HG02884 (cell line): Measurements from ENCODE around the gene IP6K2.
"Not testable (repeated sequence)": the region's sequence is repeated elsewhere in the genome, so short reads cannot be mapped to it uniquely, and the experiment has no call there.

ENCODE experiments used
- ATAC-seq: cut with Tn5 transposase; IDR thresholded peaks from one replicate; pipeline ENCODE4 v1.9.1; 2021; ENCODE audit warnings: mild to moderate bottlenecking, moderate library complexity; ENCODE audit not compliant: unreplicated experiment

The IP6K2 gene

DNA sequence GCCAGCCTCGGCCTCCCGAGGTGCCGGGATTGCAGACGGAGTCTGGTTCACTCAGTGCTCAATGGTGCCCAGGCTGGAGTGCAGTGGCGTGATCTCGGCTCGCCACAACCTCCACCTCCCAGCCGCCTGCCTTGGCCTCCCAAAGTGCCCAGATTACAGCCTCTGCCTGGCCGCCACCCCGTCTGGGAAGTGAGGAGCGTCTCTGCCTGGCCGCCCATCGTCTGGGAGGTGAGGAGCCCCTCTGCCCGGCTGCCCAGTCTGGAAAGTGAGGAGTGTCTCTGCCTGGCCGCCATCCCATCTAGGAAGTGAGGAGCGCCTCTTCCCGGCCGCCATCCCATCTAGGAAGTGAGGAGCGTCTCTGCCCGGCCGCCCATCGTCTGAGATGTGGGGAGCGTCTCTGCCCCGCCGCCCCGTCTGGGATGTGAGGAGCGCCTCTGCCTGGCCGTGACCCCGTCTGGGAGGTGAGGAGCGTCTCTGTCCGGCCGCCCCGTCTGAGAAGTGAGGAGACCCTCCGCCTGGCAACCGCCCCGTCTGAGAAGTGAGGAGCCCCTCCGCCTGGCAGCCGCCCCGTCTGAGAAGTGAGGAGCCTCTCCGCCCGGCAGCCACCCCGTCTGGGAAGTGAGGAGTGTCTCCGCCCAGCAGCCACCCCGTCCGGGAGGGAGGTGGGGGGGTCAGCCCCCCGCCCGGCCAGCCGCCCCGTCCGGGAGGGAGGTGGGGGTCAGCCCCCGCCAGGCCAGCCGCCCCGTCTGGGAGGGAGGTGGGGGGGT, 16.9 kb upstream of the IP6K2 start:
- not testable (repeated sequence) for ATAC-seq

DNA sequence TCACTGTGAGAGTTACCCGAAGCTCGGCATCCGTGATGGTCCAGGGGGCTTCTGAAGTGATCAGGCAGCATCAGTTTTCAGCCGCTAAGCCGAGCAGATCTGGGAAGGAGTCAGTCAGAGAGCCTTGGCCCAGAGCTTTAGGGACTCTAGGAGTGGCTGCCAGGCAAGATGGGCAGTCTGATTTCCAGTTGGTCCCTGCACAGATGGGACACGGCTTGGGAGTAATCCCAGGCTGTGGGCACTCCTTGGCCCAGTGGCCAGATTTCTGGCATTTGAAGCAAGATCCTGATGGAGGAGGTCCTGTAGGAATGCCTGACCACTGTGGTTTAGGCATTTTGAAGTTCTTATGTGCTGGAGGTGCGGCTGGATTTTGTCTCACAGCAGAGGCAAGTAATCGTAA, 10.5 kb upstream of the IP6K2 start:
- no peak for ATAC-seq

DNA sequence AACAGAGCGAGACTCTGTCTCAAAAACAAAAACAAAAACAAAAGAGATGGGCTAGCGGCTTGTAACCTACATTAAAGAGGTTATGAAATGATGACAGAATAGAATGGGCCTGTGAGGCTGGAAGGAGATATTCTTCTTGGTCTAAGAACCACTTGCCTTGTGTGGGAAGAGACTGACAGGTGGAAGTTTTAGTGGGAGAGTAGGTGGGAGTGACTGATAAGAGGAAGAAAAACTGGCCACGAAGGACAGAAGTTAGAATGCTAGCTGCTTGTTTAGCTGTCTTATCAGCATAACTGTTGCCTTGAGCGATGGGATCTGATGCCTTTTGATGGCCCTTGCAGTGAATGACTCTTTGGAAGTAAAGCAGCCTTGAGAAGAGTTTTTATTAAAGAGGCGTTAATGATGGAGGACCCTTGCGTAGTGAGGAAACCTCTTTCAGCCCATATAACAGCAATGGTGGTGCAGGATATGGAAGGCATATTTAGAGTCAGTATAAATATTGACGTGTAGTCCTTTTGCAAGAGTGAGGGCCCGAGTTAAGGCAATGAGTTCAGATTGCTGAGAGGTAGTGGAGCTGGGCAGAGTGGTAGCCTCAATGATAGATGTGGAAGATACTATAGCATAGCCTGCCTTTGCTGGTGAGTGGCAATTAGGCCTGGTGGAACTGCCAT, 8.3 kb upstream of the IP6K2 start:
- ATAC-seq: not testable (repeated sequence)

- no peak for ATAC-seq
Measured at GRCh38 chr3:48723725-48724124, 6.7 kb upstream of the IP6K2 start.

- not testable (repeated sequence) for ATAC-seq
Measured at GRCh38 chr3:48723293-48723692, 6.3 kb upstream of the IP6K2 start.

DNA sequence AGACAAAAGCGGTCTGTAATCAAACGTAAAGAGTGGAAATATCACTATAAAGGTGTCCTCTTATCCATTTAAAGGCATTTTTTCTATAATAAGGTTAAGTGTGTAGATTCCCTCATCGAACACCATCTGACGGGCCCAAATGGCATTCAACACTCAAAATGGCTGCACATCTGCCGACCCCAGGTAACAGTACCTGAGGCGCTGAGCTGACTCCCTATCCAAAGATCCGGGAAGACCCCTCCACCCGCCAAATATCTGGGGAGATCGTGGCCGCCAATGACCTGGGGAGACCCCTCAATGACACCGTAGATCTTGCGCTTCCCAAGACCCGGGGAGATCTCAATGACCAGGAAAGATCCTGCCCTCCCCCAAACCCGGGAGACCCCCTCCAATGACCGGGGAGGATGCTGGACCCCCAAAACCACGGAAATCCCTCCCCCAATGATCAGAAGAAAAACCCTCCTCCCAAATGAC, 476 bp downstream of the IP6K2 start:
- no peak for ATAC-seq

GRCh38 chr3:48715174-48715800, 1.7 kb downstream of the IP6K2 start:
- ATAC-seq: no peak

DNA sequence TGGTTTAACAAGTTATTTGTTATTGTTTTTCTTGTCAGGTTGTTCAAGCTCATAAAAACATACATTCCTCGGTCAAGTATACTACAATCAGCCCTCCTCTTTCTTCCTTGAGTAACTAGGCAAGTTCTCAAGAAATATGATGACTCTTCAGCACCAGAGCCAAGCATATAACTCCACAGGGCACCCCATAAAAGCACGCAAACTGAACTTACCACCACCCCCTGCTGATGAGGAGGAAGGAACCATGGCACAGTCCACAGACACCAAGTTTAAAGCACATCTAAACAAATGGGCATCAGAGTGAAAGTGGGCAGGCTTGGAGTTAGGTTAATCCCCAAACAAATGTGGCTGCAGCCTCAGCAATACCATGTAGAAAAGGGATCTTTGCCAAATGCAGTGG, 5.3 kb downstream of the IP6K2 start:
- ATAC-seq: no peak

DNA sequence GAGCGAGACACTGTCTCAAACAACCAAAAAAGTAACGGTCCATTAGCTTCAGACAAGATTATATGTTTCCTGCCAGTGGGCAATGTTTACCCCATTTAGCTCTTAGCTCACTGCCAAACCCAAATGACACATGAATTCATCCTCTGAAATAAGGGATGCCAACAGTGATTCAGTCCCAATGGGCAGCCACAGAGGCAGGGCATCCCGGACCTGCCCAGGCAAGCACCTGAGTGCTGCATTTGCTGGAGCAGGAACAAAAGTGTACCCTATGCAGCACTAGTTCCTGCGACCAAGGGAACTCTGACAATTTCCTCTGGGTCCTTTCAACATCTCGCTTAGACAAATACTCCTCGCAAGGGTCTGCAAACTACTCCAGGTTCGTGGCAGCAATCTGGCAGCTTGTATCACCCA, 8.0 kb downstream of the IP6K2 start:
- no peak for ATAC-seq

DNA sequence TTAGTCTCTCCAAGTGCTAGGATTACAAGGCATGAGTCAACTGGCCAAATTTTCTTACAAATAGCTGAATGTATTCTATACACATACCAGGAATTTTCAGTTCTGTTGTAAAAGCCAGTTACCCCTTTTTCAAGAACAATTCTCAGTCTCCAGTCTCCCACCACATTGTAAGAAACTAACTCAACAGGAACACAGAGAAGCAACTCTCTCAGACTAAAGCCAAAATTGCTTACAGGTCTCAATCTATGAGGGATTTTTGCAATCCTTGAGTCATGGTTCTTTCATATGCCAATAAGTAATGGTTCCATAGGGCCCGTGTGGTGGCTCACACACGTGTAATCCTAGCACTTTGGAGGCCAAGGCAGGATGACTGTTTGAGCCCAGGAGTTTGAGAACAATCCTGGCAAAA, 8.5 kb downstream of the IP6K2 start:
- no peak for ATAC-seq

GRCh38 chr3:48707157-48707556, 9.9 kb downstream of the IP6K2 start:
- ATAC-seq: no peak

- no peak for ATAC-seq
Measured at GRCh38 chr3:48702320-48702920, 14.6 kb downstream of the IP6K2 start.

DNA sequence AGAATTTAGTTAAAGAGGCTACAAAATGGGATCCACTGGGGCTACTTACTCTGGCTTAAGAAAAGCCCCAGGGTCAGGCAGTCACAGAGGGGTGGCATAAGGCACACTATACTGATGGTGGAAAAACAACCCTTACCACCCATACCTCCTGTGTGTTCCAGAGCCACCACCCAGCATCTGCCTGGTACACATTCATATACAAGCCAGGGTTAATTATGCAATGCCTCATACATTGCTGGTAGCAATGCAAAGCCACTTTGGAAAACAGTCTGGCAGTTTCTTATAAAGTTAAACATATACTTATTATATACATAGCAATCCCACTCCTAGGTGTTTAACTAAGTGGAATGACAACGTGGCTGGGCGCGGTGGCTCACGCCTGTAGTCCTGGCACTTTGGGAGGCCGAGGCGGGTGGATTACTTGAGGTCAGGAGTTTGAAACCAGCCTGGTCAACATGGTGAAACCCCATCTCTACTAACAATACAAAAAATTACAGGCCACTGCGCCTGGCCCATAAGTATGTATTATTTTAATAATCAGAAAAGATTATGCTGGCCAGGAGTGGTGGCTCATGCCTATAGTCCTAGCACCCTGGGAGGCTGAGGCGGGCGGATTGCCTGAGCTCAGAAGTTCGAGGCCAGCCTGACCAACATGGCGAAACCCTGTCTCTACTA, 16.2 kb downstream of the IP6K2 start:
- no peak for ATAC-seq

DNA sequence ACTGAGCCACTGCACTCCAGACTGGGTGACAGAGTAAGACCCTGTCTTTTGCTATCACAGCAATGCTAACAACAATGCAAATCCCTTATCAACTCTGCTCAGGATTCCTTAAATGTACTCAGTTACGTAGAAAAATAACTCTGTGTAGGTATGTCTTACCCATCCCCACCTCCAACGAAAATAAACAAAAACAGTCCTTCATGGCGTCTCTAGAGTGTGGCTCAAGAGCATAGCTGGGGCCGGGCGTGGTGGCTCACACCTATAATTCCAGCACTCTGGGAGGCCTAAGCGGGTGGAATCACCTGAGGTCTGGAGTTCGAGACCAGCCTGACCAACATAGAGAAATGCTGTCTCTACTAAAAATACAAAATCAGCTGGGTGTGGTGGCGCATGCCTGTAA, 18.1 kb downstream of the IP6K2 start:
- ATAC-seq: no peak

GRCh38 chr3:48697952-48698351, 19.1 kb downstream of the IP6K2 start:
- ATAC-seq: no peak

DNA sequence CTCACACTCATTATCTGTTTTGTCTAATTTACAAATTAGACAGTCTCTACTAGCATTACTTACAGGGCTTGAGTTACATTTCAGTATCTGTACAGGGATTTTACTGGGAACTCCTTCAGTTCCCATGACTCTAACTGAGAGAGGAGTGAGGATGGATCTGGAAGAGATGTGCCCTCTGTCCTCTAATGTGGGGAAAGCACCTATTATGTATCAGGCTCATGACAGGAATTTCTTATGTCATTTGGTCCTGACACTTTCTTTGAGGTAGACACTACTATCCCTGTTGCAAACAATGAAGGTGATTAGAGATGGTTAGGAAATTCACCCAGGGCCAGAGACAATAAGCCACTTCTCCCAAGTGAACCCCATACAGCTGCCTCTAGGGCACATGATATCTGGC, 20.4 kb downstream of the IP6K2 start:
- ATAC-seq: no peak

GRCh38 chr3:48696156-48696555, 20.9 kb downstream of the IP6K2 start:
- no peak for ATAC-seq

GRCh38 chr3:48695393-48695753, 21.6 kb downstream of the IP6K2 start:
- no peak for ATAC-seq

- ATAC-seq: no peak
Measured at GRCh38 chr3:48694610-48695392, 22.2 kb downstream of the IP6K2 start.

DNA sequence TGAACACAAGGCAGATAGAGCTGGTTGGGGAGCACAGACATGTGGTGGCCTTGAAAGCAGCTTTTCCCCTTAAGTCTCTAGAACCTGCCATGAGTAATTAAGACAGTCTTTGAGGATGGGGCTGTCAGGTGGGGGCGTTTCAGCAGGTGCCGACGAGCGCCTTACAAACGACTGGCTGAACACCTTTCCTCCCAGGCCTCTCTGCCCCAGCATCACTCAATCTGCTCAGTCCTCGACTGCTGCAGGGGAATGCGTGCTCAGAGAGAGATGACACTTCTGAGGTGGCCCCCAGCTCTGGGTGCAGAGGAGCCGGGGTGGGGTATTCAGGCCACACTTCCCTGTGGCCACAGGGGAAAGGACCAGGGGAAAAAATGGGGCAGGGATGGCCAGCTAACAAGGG, 23.2 kb downstream of the IP6K2 start:
- no peak for ATAC-seq
